Suprapubic skin (tissue), 4 donors: ENCODE measurements around the gene FAAP20. TPM values are rescaled to one million over a fixed set of nuclear protein-coding genes. Genes with fewer than 3 reads are reported as not detected.

Experiments used
- DNase-seq, 2 donors: peaks; one replicate each; pipeline ENCODE4 v3.0.0-alpha.2; 2019; ENCODE audit warnings: low spot score in 2 of 2
- H3K27ac ChIP-seq: fragments of 200-600 bp; sonication (generic); one replicate; pipeline ENCODE4 v1.5.1; 2019
- H3K27me3 ChIP-seq: fragments of 200-600 bp; sonication (generic); one replicate; pipeline ENCODE4 v1.5.1; 2019
- H3K36me3 ChIP-seq: fragments of 200-600 bp; sonication (generic); one replicate; pipeline ENCODE4 v1.5.1; 2019
- H3K4me1 ChIP-seq: fragments of 200-600 bp; sonication (generic); one replicate; pipeline ENCODE4 v1.5.1; 2019
- H3K4me3 ChIP-seq: fragments of 200-600 bp; sonication (generic); one replicate; pipeline ENCODE4 v1.5.1; 2019; ENCODE audit warnings: mild to moderate bottlenecking
- H3K9me3 ChIP-seq: fragments of 200-600 bp; sonication (generic); one replicate; pipeline ENCODE4 v1.5.1; 2019
- EP300 ChIP-seq: sonication (generic); formaldehyde crosslinking; IDR thresholded peaks from one replicate; pipeline ENCODE4 v1.6.1; 2017; ENCODE audit warnings: antibody characterized with exemption
- POLR2A ChIP-seq, 2 donors: fragments of 450-650 bp; IDR thresholded peaks; one replicate each; pipeline ENCODE4 v1.6.1; 2017; ENCODE audit warnings: antibody characterized with exemption in 2 of 2, mild to moderate bottlenecking in 2 of 2, moderate library complexity in 2 of 2
- POLR2AphosphoS5 ChIP-seq, 3 donors: sonication (generic); formaldehyde crosslinking; IDR thresholded peaks; one replicate each; pipeline ENCODE4 v1.6.1; 2017; ENCODE audit warnings: antibody characterized with exemption in 3 of 3
- WGBS: methylation state at CpG from one replicate; pipeline ENCODE4 v1.1.5; 2018; 5-methylcytosine and 5-hydroxymethylcytosine counted together
- total RNA-seq, 4 donors: library from RNA; depleted of rRNA; stranded (reverse); fragments of >200 nt; gene quantifications; one replicate each; pipeline ENCODE4 v1.1.0, GENCODE V29; 2016
- TF ChIP-seq, protein P1 (sequence below), 2 donors: fragments of 200-600 bp in 1 of 2; fragments of 450-650 bp in 1 of 2; sonication (generic) in 1 of 2; IDR thresholded peaks; one replicate each; pipeline ENCODE4 v1.5.1; 2016 to 2019; ENCODE audit warnings: antibody characterized with exemption in 2 of 2, mild to moderate bottlenecking in 1 of 2, moderate library complexity in 1 of 2

The FAAP20 gene
- total RNA-seq, 4 donors from 2014 or later, result 18.6 to 47.3 (median 24.9) TPM

DNA sequence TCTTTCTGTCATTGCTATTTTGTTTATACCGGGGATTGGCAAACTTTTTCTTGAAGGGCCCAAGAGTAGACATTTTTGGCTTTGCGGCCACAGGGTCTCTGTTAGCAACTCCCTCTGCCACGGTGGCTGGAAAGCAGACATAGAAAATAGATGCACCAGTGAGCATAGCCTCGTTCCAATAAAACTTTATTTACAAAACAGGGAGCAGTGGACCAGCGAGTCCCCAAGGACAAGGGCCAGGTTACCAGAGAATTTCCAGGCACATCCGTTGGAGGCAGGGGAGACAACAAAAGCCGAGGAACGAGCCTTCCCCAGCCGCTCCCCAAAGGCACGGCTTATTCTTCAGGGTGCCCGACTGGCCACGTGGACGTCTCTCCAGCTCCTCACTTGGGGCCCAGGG is 26.5 kb downstream of the FAAP20 start:
- WGBS, result 95% methylated on average over 13 of the region's 13 CpGs
- no peaks in the 10 kb centered on the region for H3K36me3 ChIP-seq
- TF ChIP-seq, protein P1, sequence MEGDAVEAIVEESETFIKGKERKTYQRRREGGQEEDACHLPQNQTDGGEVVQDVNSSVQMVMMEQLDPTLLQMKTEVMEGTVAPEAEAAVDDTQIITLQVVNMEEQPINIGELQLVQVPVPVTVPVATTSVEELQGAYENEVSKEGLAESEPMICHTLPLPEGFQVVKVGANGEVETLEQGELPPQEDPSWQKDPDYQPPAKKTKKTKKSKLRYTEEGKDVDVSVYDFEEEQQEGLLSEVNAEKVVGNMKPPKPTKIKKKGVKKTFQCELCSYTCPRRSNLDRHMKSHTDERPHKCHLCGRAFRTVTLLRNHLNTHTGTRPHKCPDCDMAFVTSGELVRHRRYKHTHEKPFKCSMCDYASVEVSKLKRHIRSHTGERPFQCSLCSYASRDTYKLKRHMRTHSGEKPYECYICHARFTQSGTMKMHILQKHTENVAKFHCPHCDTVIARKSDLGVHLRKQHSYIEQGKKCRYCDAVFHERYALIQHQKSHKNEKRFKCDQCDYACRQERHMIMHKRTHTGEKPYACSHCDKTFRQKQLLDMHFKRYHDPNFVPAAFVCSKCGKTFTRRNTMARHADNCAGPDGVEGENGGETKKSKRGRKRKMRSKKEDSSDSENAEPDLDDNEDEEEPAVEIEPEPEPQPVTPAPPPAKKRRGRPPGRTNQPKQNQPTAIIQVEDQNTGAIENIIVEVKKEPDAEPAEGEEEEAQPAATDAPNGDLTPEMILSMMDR (IDR thresholded peaks at IDR 0.05), result no peak
- TF ChIP-seq POLR2A (IDR thresholded peaks at IDR 0.05) (no peak), EP300 (no peak), POLR2AphosphoS5 (IDR thresholded peaks at IDR 0.05) (no peak)

DNA sequence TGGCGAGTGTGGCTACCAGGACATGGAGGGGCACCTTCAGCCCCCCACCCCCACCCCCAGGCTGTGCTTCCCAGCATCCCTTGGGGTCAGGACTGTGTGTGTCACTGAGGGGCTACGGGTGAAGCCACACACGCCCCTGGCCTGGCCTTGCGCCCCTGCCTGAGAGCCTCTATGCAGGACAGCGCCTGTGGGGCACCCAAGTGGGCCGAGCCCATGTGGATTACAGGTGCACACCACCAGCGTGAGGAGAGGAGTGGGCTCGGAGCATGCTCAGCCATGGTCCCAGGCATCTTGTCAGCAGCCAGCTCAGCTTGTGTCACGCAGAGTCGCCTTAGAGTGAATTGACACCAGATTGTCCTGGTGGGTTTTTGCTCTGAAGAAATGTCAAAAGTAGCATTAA is 27.9 kb downstream of the FAAP20 start:
- H3K4me3 ChIP-seq, result no peak overlapping the region
- no peaks in the 10 kb centered on the region for H3K36me3 ChIP-seq
- H3K9me3 ChIP-seq, result no peaks in the 10 kb centered on the region
- no peaks in the 10 kb centered on the region for H3K4me1 ChIP-seq
- no peak overlapping the region for H3K27ac ChIP-seq
- no peaks in the 10 kb centered on the region for H3K27me3 ChIP-seq
- 82% methylated on average over 2 of the region's 10 CpGs for WGBS
- TF ChIP-seq, protein P1 (IDR thresholded peaks at IDR 0.05), result no peak
- TF ChIP-seq POLR2AphosphoS5 (IDR thresholded peaks at IDR 0.05) (no peak), EP300 (no peak), POLR2A (IDR thresholded peaks at IDR 0.05) (no peak)
- no peak for DNase-seq

More for the DNA sequence above, 26.5 kb downstream of the FAAP20 start:
- Histone ChIP-seq H3K4me1 (no peaks in the 10 kb centered on the region), H3K27ac (no peak overlapping the region), H3K9me3 (no peaks in the 10 kb centered on the region), H3K4me3 (no peak overlapping the region), H3K27me3 (no peaks in the 10 kb centered on the region)
- no peak for DNase-seq

DNA sequence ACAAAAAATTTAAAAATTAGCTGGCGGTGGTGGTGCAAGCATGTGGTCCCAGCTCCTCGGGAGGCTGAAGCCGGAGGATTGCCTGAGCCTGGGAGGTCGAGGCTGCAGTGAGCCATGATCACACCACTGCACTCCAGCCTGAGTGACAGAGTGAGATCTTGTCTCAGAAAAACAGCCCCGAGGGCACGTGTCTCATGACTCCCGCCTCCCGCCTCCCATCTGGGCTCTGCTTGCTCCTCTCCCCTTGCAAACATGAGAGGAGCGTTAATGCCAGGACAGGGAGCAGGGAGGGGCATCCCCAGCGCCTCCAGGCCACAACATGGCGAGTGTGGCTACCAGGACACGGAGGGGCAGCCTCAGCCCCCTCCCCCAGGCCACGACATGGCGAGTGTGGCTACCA is 28.3 kb downstream of the FAAP20 start:
- Histone ChIP-seq H3K4me3 (no peak overlapping the region), H3K27ac (no peak overlapping the region)
- WGBS, result 58% methylated on average over 11 of the region's 14 CpGs

DNA sequence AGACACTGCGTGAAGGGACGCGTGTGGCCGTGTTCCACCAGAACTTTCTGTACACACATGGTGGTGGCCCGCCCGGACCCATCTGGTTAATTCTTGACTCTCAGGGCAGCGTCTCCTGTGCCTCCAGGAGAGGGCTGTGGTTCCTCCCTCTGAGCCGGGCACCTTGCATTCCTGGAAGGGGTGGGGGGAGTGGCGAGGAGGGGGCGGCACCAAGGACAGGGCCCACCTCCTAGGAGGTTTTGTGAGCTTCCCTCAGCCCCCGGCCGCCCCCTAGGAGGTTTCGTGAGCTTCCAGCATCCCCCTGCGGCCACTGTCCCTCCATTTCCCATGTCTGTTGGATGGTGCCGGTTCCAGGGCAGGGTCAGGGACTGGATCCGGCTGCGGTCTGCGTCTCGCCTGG is 28.9 kb downstream of the FAAP20 start:
- no peaks in the 10 kb centered on the region for H3K27me3 ChIP-seq
- no peaks in the 10 kb centered on the region for H3K36me3 ChIP-seq
- no peak for DNase-seq
- 79% methylated on average over 19 of the region's 19 CpGs for WGBS
- TF ChIP-seq EP300 (no peak), POLR2A (IDR thresholded peaks at IDR 0.05) (no peak), POLR2AphosphoS5 (IDR thresholded peaks at IDR 0.05) (no peak)
- TF ChIP-seq, protein P1 (IDR thresholded peaks at IDR 0.05), result no peak
- H3K4me1 ChIP-seq, result no peaks in the 10 kb centered on the region
- H3K4me3 ChIP-seq, result no peak overlapping the region
- H3K9me3 ChIP-seq, result no peaks in the 10 kb centered on the region
- no peak overlapping the region for H3K27ac ChIP-seq

More for the DNA sequence above, 28.3 kb downstream of the FAAP20 start:
- Histone ChIP-seq H3K4me1 (no peaks in the 10 kb centered on the region), H3K9me3 (no peaks in the 10 kb centered on the region), H3K27me3 (no peaks in the 10 kb centered on the region), H3K36me3 (no peaks in the 10 kb centered on the region)
- TF ChIP-seq, protein P1 (IDR thresholded peaks at IDR 0.05), result no peak
- TF ChIP-seq POLR2AphosphoS5 (IDR thresholded peaks at IDR 0.05), result no peak
- no peak for DNase-seq

DNA sequence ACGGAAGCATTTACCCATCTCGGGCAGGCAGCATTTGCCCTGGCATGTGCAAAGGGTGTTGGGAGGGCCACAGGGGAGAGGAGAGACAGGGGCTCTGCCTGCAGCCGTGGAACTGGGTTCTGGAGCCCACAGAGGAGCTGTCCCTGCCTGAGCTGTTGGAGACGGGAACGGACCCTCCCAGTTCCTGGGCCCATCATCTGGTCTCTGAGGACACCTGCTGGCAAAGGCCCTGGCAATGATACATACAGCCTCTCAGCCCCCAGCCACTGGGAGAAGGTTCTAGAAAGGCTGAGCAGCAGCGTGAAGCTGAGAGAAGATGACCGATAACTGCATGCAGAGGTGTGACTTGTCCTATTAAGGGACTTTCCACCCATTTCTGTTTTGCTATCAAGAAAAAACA is 31.4 kb downstream of the FAAP20 start:
- no peak for TF ChIP-seq POLR2AphosphoS5 (IDR thresholded peaks at IDR 0.05)
- no peak for TF ChIP-seq EP300
- TF ChIP-seq POLR2A (IDR thresholded peaks at IDR 0.05), result no peak
- TF ChIP-seq, protein P1 (IDR thresholded peaks at IDR 0.05), result no peak
- H3K4me3 ChIP-seq, result no peak overlapping the region
- WGBS, result 85% methylated on average over 7 of the region's 7 CpGs

More for the DNA sequence above, 31.4 kb downstream of the FAAP20 start:
- H3K27ac ChIP-seq, result no peak overlapping the region
- peaks cover 6% of the 10 kb centered on the region for H3K36me3 ChIP-seq
- H3K4me1 ChIP-seq, result no peaks in the 10 kb centered on the region
- no peak for DNase-seq
- H3K9me3 ChIP-seq, result no peaks in the 10 kb centered on the region
- H3K27me3 ChIP-seq, result no peaks in the 10 kb centered on the region
